GM23248 (cell line): ENCODE measurements around the gene RNU1-4.

Source experiments
- EZH2 ChIP-seq: fragments of 200-600 bp; sonication (generic); IDR thresholded peaks from 2 replicates; pipeline ENCODE4 v1.6.1; 2018; ENCODE audit warnings: antibody characterized with exemption, mild to moderate bottlenecking; ENCODE audit not compliant: insufficient read depth, poor library complexity, severe bottlenecking
- EZH2phosphoT487 ChIP-seq: fragments of 200-600 bp; sonication (generic); IDR thresholded peaks from 2 replicates; pipeline ENCODE4 v1.6.1; 2018; ENCODE audit warnings: antibody characterized with exemption, moderate library complexity, mild to moderate bottlenecking, low read depth; ENCODE audit not compliant: insufficient read depth

GRCh38 chr1:16716691-16717335, 23.5 kb upstream of the RNU1-4 start:
- no peak for TF ChIP-seq EZH2
- no peak for TF ChIP-seq EZH2phosphoT487
